Endometrial microvascular endothelial cells (primary cell): ENCODE data around the gene GRIK4. TPM values are rescaled to one million over a fixed set of nuclear protein-coding genes. Genes with fewer than 3 reads are reported as not detected.

Experiments
- in situ Hi-C: cut with HindIII; loops from 2 replicates; pipeline ENCODE4 v1.10.0; 2017; ENCODE audit warnings: low sequenced_read_pairs, low pct_unique_long_range_greater_than_20kb; ENCODE audit errors: inconsistent ontology term
- total RNA-seq: library from RNA; depleted of rRNA; stranded (reverse); fragments of >200 nt; gene quantifications from one replicate; pipeline ENCODE4 v1.2.3, GENCODE V29; 2015; ENCODE audit errors: inconsistent ontology term

The GRIK4 gene
- total RNA-seq, 1 donor from 2014 or later = not detected

DNA sequence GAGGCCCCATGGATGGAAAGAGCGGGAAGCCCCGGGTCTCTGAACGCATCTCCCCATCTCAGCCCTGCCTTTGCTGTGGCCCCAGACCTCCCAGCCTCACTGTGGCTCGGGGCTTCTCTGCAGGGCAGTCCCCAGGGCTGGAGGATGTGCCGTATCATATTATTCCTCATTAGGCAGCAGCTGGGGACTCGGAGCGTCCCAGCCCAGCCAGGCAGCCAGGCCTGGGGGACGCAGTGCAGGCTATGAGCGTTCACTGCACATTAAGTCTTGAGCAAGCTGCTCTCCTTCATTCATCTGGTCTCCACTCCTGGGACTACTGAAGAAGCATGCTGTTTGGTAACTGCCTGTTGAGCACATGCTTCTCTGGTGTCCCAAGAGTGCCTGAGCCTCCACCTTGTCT is 285.6 kb downstream of the GRIK4 start:
- in situ Hi-C loops = no loop called here

DNA sequence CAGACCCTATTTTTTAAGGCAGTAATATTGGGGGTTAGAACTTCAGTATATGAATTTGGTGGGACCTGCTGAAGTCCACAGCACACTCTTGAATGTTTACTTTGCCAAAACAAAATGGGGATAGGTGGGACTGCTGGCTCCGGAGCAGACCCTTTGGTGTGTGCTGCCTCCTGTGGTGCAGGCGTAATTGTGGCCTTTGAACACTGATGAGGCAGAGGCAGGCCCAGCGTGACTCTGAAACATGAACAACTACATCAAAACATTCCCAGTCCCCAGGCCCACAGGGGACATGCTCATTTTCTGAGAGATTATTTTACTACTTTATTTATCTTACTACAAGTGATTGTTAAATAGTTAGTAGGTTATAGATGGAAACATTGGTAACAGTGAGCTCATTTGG is 287.3 kb downstream of the GRIK4 start:
- in situ Hi-C loops = no loop called here

DNA sequence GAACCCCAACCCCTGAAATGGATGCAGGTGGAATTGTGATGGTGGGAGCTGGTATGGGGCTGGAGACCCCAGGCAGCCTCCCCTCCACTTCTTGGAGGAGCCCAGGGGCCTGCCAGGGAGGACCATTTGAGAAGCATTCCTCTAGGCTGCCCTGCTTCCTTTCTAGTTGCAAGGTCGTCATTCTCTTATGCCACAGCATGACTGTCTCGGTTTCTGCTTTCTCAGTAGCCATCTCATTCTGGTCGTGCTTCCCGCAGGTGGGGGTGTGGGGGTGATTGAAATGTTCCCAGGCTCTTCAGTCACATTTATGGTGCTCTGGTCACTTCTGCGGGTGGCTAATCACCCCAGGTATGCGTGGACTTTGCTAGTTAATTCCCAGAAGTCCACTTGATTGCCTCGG is 288.7 kb downstream of the GRIK4 start:
- in situ Hi-C loops = no loop called here

DNA sequence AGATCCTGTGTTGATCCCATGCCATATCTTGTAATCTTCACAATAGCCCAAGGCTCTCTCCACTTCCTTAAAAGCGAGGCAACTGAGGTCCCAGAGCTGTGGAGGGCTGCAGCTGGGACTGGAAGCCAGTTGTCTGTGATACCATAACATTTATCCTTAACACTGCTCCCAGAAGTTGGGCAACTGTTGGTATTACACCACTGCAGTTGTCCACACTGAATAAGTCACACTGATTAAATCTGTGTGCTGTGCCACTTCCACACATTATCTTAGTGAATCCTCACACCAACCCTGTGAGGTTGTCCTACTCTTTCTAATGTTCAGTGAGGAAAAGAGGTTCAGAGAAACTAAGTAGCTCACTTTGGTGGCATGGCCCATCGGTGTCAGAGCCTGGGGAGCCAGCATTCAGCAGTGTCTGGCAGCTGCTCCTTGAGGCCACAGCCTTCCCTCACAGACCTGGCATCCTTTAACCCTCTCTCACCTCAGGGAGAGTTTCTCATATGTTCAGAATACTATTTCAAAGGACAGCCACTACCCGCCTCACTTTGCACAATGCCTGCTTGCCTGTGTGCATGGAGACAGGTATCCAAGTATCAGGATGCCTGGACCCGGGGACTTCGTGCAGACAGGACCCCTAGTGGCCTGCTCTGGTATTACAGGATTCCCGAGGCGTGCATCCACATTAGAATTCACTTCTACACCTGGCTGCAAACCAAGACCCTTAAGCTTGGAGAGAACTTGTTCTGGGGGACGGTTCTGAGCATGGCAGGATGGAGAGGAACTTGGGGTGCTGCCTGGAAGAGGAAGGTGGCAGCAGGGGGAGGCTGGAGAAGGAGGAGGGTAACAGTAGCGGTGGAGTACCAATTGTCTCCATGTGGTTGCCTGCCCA is 290.5 kb downstream of the GRIK4 start:
- in situ Hi-C loops = no loop called here

DNA sequence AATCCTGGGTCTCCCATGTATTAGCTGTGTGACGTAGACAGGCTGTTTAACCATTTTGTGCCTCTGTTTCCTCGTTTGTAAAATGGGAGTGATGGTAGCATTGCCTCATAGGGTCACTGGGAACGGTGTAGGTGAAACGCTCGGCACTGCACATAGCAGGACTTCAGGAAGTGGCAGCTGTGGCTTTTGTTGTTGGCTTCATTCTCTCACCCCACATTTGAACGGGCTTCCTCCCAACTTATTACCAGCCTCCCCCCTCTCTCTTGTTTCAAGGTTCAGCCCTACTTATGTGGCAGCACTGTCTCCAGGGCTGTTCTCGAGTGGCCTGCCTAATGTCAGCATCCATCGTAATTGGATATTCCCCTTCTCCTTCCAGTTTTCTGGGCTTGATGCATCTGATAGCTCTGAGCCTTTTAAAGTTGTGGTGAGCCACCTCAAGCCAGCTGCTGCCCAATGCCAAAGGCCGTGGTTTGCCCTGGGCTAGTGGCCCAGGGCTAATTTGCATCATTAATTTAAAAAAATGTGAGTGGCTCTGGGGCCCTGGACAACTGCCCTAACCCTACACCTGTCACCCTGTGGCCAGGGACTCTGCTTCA is 294.5 kb downstream of the GRIK4 start:
- in situ Hi-C loops = no loop called here

DNA sequence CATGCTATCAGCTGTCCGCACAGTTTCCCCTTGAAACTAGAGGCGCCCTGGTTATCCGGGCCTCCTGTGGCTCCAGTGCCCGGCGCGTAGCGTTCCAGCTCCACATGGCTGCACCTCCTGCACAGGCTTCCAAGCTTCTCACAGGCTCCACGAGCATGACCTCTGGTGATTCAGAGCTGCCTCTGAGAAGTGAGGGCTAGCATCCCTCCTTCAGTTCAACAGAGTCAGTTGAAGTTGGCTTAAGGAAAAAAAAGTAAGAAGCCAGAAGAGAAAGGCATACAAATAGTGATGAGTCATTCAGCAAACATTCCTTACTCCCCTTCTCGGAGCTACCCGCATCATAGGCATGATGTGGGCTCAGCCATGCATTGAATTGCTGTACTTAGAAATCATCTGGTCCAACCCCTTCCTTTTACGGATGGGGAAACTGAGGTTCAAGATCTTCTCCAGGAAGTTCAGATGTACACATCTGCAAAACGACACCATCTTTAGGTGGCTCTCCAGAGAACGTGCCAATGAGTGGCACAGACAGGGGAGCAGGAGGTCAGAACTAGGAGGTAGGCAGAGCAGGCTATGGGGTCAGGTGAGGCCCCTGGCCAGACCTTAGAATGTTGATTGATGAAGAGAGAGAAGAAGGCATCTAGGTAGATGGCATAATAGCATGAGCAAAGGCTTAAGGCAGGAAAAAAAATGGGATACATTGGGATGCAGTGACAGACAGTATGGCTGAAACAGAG is 296.0 kb downstream of the GRIK4 start:
- in situ Hi-C loops = no loop called here

DNA sequence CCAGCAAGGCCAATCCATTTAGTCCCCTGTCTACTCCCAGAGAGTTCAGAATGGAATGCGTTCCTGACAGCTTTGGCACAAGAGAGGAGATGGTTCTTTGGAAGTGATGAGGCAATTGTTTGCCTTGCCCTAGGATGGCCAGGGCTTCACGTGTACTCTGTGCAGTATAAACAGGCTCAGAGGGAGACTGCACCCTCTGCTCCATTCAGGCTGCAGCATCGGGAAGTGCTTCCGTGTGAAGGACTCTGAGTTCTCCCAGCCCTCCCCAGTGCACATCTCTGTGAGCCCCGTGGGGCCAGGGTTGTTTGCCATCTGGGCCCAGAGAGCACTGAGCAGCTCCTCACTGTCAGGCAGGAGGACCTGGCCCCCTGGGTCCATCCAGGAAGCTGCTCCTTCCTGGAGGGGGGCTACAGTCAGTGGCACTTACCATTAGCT is 297.1 kb downstream of the GRIK4 start:
- in situ Hi-C loops = no loop called here

DNA sequence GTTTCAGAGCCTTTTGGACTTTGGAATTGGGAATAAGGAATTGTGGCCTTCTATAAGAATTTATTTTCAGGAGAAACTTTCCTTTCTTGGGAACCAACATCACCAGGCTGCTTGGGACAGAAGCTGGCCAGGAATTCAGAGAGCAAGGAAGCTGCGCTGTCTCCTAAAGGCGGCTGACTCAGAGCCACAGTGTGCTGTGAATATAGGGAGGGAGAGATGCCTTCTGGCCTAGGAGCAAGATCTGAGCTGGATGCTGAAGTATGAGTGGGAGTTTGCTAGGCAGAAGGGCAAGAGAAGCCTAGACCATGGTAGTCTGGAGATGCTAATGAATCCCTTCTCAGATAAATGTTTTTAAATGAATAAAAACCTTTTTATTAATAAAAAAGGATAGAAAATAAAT is 298.7 kb downstream of the GRIK4 start:
- in situ Hi-C loops = no loop called here

DNA sequence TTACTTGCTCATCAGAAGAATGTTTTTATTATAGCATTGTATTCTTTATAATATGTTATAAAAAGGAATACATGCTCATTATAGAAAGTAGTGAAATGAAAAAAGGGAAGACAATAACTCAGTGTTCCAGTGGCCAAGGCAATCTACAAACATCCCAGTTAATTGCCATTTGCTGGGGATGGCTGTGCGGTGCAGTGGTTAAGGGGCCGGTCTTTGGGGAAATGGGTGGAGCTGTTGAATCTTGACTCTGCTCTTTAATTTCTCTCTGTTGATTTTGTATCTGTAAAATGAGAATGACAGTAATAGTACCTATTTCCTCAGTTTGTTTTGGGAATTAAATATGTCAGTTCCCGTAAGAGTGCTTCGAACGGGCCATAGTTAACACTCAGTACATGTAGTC is 299.7 kb downstream of the GRIK4 start:
- in situ Hi-C loops = no loop called here

DNA sequence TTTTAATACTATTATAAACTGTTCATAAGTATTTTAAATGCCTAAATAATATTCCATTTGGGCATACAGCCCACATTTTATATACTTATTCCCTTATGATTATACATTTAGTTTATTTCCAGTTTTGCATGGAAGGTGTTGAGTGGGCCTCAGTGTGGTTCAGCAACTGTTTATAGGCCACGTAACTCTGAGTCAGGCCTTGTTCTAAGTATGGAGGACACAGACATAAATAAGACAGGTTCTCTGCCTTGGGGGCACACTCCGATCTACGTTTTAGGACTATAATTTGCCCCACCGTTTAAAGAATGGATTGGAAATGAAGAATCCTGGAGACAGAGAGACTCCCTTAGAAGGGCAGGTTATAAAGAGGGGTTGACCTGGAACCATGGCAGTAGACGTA is 300.2 kb downstream of the GRIK4 start:
- in situ Hi-C loops = no loop called here

DNA sequence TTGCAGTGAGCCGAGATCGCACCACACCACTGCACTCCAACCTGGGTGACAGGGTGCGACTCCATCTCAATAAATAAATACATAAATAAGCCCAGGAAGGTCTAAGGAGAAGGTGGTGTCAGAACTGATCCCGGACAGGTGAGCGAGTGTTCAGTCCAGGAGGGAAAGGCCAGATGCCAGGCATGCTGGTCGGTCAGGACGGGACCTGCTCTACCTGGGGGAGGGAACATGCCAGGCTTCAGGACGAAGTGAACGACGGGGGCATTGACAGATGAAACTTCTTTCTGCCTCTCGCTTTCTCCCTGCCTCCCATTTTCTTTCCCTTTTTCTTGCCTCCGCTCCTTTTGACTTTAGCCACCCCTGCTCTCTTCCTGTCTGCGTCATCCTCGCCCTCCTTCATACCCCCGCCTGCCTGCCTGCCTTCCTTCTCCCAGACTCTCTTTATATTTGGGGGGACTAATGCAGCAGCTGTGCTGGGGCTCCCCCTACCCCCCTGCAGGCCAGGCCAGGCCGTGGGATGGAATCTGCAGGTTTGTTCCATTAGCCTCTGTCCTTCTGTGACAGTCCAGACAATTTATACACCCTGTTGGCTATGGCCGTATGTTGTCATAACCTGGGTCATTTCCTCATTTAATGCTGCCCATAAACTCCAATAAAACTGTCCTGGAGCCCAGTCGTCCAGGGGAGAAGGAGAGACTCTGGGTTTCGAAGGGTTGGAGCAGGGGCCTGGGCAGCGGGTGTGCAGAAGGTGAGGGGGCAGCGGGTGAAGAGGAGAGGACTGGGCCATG is 303.2 kb downstream of the GRIK4 start:
- in situ Hi-C loops = no loop called here

DNA sequence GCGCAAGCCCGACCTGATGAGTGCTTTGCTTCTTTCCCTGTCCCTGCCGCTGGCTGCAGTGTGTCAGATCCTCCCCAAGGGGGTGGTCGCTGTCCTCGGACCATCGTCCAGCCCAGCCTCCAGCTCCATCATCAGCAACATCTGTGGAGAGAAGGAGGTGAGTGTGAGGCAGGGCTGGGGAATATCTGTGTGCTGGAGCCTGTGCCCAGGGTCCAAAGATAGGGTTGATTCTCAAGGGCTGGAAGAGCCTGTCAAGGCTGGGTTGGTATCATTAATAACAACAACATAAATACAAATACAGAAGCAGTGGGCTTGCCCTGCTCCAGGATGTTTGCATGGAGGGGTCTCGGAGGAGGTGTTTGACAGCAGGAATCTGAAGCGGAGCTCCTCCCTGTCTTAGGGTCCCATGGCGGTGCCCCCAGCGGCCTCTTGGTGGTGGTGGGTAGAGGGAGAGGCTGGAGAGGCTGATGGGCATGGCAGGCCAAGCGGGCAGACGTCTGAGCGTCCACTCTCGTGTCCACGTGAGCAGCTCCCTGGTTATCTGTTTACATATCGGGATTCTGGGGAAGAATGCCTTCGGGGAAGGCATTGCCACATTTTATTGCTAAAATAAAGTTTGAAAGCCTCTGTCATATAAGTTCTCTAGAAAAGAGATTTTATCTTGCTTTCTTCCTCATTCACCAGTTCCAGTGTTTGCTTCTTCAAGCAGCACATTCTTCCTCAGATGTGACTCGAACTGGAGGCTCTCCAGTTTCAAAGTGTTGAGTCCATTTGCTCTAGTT is 304.0 kb downstream of the GRIK4 start:
- in situ Hi-C loops = no loop called here

DNA sequence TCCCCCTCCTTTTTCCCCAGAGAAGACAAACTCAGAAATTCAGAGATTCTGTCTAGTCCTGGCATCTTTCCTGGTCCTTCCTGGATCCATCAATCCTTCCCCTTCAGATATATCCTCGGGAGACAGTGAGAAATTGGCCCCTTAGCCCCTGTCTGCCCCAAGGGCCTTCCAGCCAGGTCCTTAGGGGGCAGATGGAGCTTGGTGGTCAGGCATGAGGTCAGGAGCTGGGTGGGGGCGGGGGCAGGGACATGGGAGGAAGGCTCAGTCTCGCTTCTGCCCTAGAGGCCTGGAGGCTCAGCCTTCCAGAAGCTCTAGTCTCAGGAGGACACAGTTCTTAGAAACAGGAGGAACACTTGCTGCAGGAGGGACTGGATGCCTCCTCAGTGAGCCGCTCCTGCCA is 304.6 kb downstream of the GRIK4 start:
- in situ Hi-C loops = no loop called here

DNA sequence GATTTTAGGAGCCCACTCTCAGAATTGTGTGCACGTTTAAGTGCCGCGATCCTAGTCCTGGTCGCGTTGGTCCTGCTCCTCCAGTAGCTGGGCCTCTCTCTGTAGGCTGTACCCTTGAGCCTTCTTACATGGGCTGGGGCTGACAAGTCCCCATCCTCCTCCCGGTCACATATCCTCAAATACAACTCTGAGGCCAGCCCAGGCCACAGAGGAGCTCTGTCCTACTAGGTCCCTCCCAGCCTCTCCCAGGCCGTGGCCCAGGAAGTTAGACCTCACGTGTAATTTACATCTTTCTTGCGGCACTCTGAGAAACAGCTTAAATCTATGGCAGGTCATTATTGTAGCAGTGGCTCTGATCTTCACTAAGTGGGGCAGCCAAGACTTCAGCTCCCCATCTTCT is 305.2 kb downstream of the GRIK4 start:
- in situ Hi-C loops = no loop called here

DNA sequence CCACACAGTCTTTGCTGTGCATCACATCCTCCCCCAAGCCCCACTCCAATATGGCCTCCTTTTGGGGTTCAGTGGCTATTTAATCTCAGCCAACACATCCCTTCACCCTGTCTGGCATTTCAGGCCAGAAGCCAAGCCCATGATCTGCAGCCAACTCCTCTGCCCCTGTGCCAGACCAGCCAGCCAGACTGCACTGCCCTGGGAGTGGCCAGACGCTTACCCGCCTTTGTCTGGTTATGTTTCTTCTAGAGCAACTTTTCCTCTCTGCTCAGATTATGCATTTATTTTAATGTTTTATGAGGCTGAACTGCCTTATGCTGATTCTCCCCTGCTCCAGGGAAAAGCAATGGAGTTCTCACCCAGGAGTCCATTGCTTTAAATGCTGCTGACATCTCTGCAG is 305.6 kb downstream of the GRIK4 start:
- in situ Hi-C loops = no loop called here

DNA sequence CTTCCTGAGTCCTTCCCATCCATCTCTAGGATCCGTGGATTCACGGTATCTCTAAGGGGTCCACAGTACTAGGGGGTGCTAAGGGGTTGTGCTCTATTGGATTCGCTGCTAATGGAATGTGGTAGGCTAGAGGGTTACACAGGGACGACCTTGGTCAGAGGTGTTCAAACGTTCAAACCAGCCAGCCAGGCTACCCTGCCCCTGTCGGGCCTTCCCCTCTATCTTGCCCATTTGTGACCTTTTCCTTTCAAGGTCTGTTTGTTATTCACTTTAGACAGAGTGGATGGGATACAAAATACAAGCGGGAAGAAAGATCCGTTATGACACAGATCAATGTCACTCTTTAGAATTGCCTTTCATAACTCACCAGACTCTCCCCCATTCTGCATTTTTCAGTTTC is 306.5 kb downstream of the GRIK4 start:
- in situ Hi-C loops = no loop called here

DNA sequence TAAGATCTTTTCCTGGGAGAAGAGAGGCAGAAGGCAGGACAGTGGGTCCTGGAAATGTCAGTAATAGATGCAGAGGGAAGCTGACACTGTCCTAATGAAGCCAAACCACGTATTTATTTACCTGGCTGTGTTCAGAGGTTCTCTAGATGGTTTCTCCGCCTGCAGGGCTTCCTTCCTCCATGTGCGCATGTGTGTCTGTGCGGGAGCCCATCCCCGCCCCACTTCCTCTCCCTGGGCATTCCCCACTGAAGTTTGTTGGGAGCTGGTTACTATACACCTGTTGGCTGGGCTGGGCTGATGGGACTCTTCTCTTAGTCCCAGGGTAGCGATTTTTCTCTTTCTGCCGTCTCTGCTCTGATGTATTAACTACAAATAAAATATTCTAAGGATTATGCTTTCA is 307.5 kb downstream of the GRIK4 start:
- in situ Hi-C loops = no loop called here
